Measurements from ENCODE around the gene NGRN. TPM values are rescaled to one million over a fixed set of nuclear protein-coding genes. Genes with fewer than 3 reads are reported as not detected.
"Not testable (repeated sequence)": the region's sequence is repeated elsewhere in the genome, so short reads cannot be mapped to it uniquely, and the experiment has no call there.

Gene NGRN
- total RNA-seq, 1 experiment from 2014 or later: 135 TPM

DNA sequence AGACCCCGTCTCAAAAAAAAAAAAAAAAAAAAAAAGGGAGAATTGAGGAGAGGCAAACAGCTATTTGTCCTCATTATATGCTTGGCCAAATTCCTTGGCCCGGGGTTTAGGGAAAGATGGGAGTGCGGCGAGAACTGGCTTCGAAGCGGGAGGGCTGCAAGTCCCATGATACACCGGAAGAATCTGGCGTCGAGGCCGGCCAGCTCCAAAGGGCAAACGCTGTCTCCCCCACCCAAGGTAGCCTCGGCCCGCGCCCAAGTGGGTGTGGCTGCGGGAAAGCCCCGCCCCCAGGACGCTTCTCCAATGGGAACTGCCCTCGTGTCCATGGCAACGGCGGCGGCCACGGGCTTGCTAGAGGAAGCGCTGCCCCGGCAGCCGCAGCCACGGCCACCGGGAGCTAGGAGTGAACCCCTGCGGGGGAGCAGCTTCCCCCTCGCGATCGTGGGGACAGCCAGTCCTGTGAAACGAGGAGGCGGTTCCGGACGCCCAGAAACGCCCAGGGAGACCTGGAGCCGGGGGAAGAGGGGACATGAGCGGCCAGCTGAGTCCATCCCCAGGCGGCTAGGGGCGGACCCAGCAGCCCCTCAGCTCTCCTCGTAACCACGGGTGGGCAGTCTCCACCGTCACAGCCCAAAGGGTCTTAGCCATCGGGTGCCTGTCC, 16.1 kb upstream of the NGRN start, which contains the start of gene TTLL13:
TTLL13 (plus strand) TSS at position 354 of the 661 bp plus-strand sequence. CDS start 1,075 bp downstream, outside the sequence.
- Histone ChIP-seq H3K27me3 (replicated peaks; ENCODE audit: insufficient read depth, low read depth, low read length, poor library complexity) (no peaks in the 10 kb centered on the region), H3K36me3 (ENCODE audit: insufficient read depth, low read length, poor library complexity, severe bottlenecking) (no peaks in the 10 kb centered on the region), H3K27ac (ENCODE audit: low read depth, low read length, poor library complexity, severe bottlenecking) (no peak within 1 kb of the TSS), H3K4me3 (ENCODE audit: low read depth, low read length, poor library complexity, severe bottlenecking) (peak within 1 kb of the TSS; percentile 58), H3K4me1 (ENCODE audit: insufficient read depth, low read length, poor library complexity, severe bottlenecking) (no peaks in the 10 kb centered on the region), H3K9me3 (ENCODE audit: low read depth, low read length, poor library complexity, severe bottlenecking) (no peaks in the 10 kb centered on the region)
- TF ChIP-seq, protein P1, sequence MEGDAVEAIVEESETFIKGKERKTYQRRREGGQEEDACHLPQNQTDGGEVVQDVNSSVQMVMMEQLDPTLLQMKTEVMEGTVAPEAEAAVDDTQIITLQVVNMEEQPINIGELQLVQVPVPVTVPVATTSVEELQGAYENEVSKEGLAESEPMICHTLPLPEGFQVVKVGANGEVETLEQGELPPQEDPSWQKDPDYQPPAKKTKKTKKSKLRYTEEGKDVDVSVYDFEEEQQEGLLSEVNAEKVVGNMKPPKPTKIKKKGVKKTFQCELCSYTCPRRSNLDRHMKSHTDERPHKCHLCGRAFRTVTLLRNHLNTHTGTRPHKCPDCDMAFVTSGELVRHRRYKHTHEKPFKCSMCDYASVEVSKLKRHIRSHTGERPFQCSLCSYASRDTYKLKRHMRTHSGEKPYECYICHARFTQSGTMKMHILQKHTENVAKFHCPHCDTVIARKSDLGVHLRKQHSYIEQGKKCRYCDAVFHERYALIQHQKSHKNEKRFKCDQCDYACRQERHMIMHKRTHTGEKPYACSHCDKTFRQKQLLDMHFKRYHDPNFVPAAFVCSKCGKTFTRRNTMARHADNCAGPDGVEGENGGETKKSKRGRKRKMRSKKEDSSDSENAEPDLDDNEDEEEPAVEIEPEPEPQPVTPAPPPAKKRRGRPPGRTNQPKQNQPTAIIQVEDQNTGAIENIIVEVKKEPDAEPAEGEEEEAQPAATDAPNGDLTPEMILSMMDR (conservative IDR thresholded peaks at IDR 0.05; ENCODE audit: low read depth, low read length): no peak
- TF ChIP-seq EZH2 (IDR thresholded peaks at IDR 0.05; ENCODE audit: borderline replicate concordance, low read depth, low read length, poor library complexity, severe bottlenecking): no peak
- DNase-seq (ENCODE audit: low spot score): peak; percentile 87
- POLR2A ChIA-PET (ENCODE audit: low non-redundant PET): no interaction called here
- CTCF ChIA-PET: interaction anchor here (0.6 to 1.0 kb wide), 3 partner anchors 21 to 591 kb away, joined by 4 to 11 read pairs (median 7); no protein-coding TSS in a partner anchor
- BruUV-seq (replicated peaks): no TSS peak
- intact Hi-C loops (cut with micrococcal nuclease; ENCODE audit: unreplicated experiment): no loop called here

DNA sequence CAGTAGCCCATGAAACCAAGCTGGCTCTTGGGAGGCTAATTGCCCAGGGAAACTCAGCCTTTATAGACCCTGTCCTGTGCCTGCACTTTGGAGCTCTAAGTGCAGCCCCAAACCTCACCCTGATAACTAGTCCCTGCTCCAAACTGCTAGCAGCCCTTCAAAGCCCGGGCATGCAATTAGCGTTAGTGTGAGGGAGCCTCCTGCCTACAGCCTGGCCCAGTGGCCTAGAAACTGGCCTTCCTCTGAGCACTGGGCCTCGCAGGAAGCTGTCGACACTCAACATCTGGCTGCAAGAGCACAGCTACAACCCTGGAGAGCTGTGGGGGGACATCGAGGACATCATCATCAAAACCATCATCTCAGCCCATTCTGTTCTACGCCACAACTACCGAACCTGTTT, 7.7 kb upstream of the NGRN start:
- DNase-seq (ENCODE audit: low spot score): no peak
- Histone ChIP-seq H3K27ac (ENCODE audit: low read depth, low read length, poor library complexity, severe bottlenecking) (no peak overlapping the region), H3K36me3 (ENCODE audit: insufficient read depth, low read length, poor library complexity, severe bottlenecking) (no peaks in the 10 kb centered on the region), H3K4me3 (ENCODE audit: low read depth, low read length, poor library complexity, severe bottlenecking) (no peak overlapping the region), H3K9me3 (ENCODE audit: low read depth, low read length, poor library complexity, severe bottlenecking) (no peaks in the 10 kb centered on the region), H3K4me1 (ENCODE audit: insufficient read depth, low read length, poor library complexity, severe bottlenecking) (no peaks in the 10 kb centered on the region), H3K27me3 (replicated peaks; ENCODE audit: insufficient read depth, low read depth, low read length, poor library complexity) (no peaks in the 10 kb centered on the region)
- intact Hi-C loops (cut with micrococcal nuclease; ENCODE audit: unreplicated experiment): no loop called here
- BruUV-seq (replicated peaks): no TSS peak
- ChIA-PET CTCF (no interaction called here), POLR2A (ENCODE audit: low non-redundant PET) (no interaction called here)
- no peak for TF ChIP-seq EZH2 (IDR thresholded peaks at IDR 0.05; ENCODE audit: borderline replicate concordance, low read depth, low read length, poor library complexity, severe bottlenecking)
- TF ChIP-seq, protein P1 (conservative IDR thresholded peaks at IDR 0.05; ENCODE audit: low read depth, low read length): no peak

DNA sequence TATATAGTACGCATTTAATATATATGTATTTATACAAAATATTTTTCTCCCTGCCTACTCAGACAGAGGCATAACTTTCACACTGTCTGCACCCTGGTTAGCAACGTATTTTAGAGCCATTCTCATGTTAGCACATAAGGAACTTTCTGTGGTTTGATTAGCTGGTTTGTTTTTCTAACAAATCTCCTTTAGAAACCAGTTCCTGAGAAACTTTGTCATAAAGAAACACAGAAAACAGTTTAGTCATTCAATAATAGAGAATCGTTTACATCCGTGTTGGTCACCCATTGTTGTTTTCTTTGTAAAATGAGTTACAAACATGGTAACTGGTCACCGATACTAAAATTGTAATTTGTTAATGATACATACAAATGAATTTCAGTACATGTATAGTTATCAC, 5.9 kb upstream of the NGRN start:
- Histone ChIP-seq H3K27ac (ENCODE audit: low read depth, low read length, poor library complexity, severe bottlenecking) (no peak overlapping the region), H3K4me1 (ENCODE audit: insufficient read depth, low read length, poor library complexity, severe bottlenecking) (no peaks in the 10 kb centered on the region), H3K36me3 (ENCODE audit: insufficient read depth, low read length, poor library complexity, severe bottlenecking) (no peaks in the 10 kb centered on the region), H3K9me3 (ENCODE audit: low read depth, low read length, poor library complexity, severe bottlenecking) (no peaks in the 10 kb centered on the region), H3K4me3 (ENCODE audit: low read depth, low read length, poor library complexity, severe bottlenecking) (no peak overlapping the region), H3K27me3 (replicated peaks; ENCODE audit: insufficient read depth, low read depth, low read length, poor library complexity) (no peaks in the 10 kb centered on the region)
- no peak for DNase-seq (ENCODE audit: low spot score)
- no TSS peak for BruUV-seq (replicated peaks)
- CTCF ChIA-PET: no interaction called here
- POLR2A ChIA-PET (ENCODE audit: low non-redundant PET): no interaction called here
- intact Hi-C loops (cut with micrococcal nuclease; ENCODE audit: unreplicated experiment): no loop called here
- no peak for TF ChIP-seq EZH2 (IDR thresholded peaks at IDR 0.05; ENCODE audit: borderline replicate concordance, low read depth, low read length, poor library complexity, severe bottlenecking)
- TF ChIP-seq, protein P1 (conservative IDR thresholded peaks at IDR 0.05; ENCODE audit: low read depth, low read length): no peak

DNA sequence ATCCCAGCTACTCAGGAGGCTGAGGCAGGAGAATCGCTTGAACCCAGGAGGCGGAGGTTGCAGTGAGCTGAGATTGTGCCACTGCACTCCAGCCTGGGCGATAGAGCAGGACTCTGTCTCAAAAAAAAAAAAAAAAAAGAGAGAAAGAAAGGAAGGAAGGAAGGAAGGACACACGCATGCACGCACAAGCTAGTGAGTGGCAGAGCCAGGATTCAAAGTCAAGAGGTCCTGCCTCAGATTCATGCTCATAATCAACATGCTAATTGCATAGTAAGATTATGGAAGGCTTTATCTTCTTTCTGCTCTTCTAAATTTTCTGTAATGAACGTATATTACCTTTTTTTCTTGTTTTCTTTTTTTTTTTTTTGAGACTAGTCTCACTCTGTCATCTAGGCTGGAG, 4.7 kb upstream of the NGRN start:
- H3K4me3 ChIP-seq (ENCODE audit: low read depth, low read length, poor library complexity, severe bottlenecking); H3K27me3 ChIP-seq (replicated peaks; ENCODE audit: insufficient read depth, low read depth, low read length, poor library complexity); DNase-seq (ENCODE audit: low spot score); BruUV-seq (replicated peaks); intact Hi-C loops (cut with micrococcal nuclease; ENCODE audit: unreplicated experiment); H3K4me1 ChIP-seq (ENCODE audit: insufficient read depth, low read length, poor library complexity, severe bottlenecking); H3K36me3 ChIP-seq (ENCODE audit: insufficient read depth, low read length, poor library complexity, severe bottlenecking); H3K9me3 ChIP-seq (ENCODE audit: low read depth, low read length, poor library complexity, severe bottlenecking); POLR2A ChIA-PET (ENCODE audit: low non-redundant PET); H3K27ac ChIP-seq (ENCODE audit: low read depth, low read length, poor library complexity, severe bottlenecking); CTCF ChIA-PET: not testable (repeated sequence)

All from A673 (cell line).